Measurements from ENCODE around the gene UNCX. TPM values are rescaled to one million over a fixed set of nuclear protein-coding genes. Genes with fewer than 3 reads are reported as not detected.

UNCX gene
- total RNA-seq, 2 experiments from 2014 or later: not detected

DNA sequence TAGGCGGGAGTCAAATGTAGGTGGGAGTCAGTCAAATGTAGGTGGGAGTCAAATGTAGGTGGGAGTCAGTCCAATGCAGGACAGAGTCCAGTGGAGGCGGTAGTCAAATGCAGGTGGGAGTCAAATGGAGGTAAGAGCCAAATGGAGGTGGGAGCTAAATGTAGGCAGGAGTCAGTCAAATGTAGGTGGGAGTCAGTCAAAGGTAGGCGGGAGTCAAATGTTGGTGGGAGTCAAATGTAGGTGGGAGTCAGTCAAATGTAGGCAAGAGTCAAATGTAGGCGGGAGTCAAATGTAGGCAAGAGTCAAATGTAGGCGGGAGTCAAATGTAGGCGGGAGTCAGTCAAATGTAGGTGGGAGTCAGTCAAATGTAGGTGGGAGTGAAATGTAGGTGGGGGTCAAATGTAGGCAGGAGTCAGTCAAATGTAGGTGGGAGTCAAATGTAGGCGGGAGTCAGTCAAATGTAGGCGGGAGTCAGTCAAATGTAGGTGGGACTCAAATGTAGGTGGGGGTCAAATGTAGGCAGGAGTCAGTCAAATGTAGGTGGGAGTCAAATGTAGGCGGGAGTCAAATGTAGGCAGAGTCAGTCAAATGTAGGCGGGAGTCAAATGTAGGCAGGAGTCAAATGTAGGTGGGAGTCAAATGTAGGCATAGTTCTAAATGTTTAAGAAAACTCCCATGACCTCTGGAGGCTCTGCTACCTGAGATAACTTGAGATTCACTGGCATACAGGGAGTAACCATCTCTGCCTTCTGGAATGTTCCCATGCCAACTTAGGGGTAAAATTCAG is 42.5 kb upstream of the UNCX start:
- Histone ChIP-seq H3K4me2 (ENCODE audit: low read length) (no peak overlapping the region), H3K9me3 (ENCODE audit: low read length) (no peaks in the 10 kb centered on the region), H4K20me1 (ENCODE audit: insufficient read depth, low read length) (no peaks in the 10 kb centered on the region), H3K9me2 (ENCODE audit: insufficient read depth, low read length) (no peaks in the 10 kb centered on the region), H3K4me3 (ENCODE audit: low read depth, low read length, poor library complexity, severe bottlenecking) (no peak overlapping the region), H3K4me1 (ENCODE audit: insufficient read depth, low read length, poor library complexity, severe bottlenecking) (no peaks in the 10 kb centered on the region), H3K27ac (ENCODE audit: low read depth, low read length, poor library complexity, severe bottlenecking) (no peak overlapping the region), H3K36me3 (ENCODE audit: insufficient read depth, low read length) (no peaks in the 10 kb centered on the region), H3K79me2 (ENCODE audit: insufficient read depth, low read depth, low read length) (no peaks in the 10 kb centered on the region), H2AFZ (ENCODE audit: low read length) (no peak overlapping the region)
- no TSS peak for BruUV-seq (replicated peaks)
- intact Hi-C loops (cut with micrococcal nuclease; ENCODE audit: unreplicated experiment): loop anchor here (5.0 kb wide), 1 partner anchor 222 kb away; no protein-coding TSS in a partner anchor
- TF ChIP-seq, protein P1, sequence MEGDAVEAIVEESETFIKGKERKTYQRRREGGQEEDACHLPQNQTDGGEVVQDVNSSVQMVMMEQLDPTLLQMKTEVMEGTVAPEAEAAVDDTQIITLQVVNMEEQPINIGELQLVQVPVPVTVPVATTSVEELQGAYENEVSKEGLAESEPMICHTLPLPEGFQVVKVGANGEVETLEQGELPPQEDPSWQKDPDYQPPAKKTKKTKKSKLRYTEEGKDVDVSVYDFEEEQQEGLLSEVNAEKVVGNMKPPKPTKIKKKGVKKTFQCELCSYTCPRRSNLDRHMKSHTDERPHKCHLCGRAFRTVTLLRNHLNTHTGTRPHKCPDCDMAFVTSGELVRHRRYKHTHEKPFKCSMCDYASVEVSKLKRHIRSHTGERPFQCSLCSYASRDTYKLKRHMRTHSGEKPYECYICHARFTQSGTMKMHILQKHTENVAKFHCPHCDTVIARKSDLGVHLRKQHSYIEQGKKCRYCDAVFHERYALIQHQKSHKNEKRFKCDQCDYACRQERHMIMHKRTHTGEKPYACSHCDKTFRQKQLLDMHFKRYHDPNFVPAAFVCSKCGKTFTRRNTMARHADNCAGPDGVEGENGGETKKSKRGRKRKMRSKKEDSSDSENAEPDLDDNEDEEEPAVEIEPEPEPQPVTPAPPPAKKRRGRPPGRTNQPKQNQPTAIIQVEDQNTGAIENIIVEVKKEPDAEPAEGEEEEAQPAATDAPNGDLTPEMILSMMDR (conservative IDR thresholded peaks at IDR 0.05; ENCODE audit: low read length): no peak
- TF ChIP-seq EZH2phosphoT487 (IDR thresholded peaks at IDR 0.05; ENCODE audit: borderline replicate concordance, low read depth, low read length): no peak
- DNase-seq (ENCODE audit: low spot score): no peak
- POLR2A ChIA-PET: no interaction called here
- CTCF ChIA-PET (ENCODE audit: unreplicated experiment): no interaction called here

DNA sequence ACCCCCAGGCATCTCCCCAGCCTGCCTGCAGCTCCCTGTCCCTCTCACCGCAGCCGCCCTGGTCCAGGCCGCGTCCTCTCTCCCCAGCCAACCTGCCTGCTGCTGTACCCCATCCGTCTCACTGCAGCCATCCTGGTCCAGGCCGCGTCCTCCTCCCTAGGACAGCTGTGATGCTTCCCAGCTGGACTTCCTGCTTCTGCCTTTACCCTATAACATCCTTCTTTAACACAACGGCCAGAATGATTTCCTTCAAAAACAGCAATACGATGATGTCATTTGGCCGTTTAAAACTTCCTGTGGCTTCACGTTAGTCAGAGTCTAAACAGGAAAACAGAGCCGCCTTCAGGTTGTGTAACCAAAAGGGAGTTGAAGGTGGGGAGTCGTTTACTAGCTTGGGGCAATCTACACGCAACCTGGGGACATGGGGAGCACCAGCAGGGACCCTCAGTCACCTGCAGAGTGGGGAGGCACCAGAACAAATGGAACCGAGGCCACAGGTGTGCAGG is 40.4 kb upstream of the UNCX start:
- intact Hi-C loops (cut with micrococcal nuclease; ENCODE audit: unreplicated experiment): loop anchor here (5.0 kb wide), 1 partner anchor 220 kb away; no protein-coding TSS in a partner anchor
- Histone ChIP-seq H3K4me3 (ENCODE audit: low read depth, low read length, poor library complexity, severe bottlenecking) (no peak overlapping the region), H3K4me2 (ENCODE audit: low read length) (no peak overlapping the region), H3K79me2 (ENCODE audit: insufficient read depth, low read depth, low read length) (no peaks in the 10 kb centered on the region), H2AFZ (ENCODE audit: low read length) (no peak overlapping the region), H3K4me1 (ENCODE audit: insufficient read depth, low read length, poor library complexity, severe bottlenecking) (no peaks in the 10 kb centered on the region), H3K27ac (ENCODE audit: low read depth, low read length, poor library complexity, severe bottlenecking) (no peak overlapping the region), H4K20me1 (ENCODE audit: insufficient read depth, low read length) (no peaks in the 10 kb centered on the region), H3K36me3 (ENCODE audit: insufficient read depth, low read length) (no peaks in the 10 kb centered on the region), H3K9me2 (ENCODE audit: insufficient read depth, low read length) (no peaks in the 10 kb centered on the region), H3K9me3 (ENCODE audit: low read length) (no peaks in the 10 kb centered on the region)
- DNase-seq (ENCODE audit: low spot score): no peak
- no TSS peak for BruUV-seq (replicated peaks)
- TF ChIP-seq, protein P1 (conservative IDR thresholded peaks at IDR 0.05; ENCODE audit: low read length): no peak
- no peak for TF ChIP-seq EZH2phosphoT487 (IDR thresholded peaks at IDR 0.05; ENCODE audit: borderline replicate concordance, low read depth, low read length)
- ChIA-PET CTCF (ENCODE audit: unreplicated experiment) (interaction anchor here (0.5 to 0.6 kb wide), 2 partner anchors 220 to 458 kb away, joined by 3 read pairs; no protein-coding TSS in a partner anchor), POLR2A (no interaction called here)

All from OCI-LY7 (cell line).